ENCODE data around the gene MMP3.

DNA sequence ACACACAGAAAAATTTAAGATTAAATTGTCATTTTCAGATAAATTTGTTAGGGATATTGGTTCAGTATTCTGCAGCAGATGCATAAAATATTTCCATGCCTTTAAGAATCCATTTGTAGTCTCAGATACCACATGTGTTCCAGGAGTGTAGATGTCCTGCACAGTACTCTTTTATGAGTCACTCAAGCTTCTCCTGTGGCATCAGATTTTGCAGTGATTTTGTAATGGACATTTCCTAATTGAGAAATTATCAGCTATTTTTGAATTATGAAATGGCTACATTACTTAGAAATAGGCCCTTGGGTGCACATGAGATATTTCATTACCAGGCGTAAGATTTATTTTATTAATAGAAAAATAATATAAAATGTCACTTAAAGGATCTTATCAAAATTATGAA is 18.9 kb downstream of the MMP3 start:
- TF ChIP-seq, protein P1, sequence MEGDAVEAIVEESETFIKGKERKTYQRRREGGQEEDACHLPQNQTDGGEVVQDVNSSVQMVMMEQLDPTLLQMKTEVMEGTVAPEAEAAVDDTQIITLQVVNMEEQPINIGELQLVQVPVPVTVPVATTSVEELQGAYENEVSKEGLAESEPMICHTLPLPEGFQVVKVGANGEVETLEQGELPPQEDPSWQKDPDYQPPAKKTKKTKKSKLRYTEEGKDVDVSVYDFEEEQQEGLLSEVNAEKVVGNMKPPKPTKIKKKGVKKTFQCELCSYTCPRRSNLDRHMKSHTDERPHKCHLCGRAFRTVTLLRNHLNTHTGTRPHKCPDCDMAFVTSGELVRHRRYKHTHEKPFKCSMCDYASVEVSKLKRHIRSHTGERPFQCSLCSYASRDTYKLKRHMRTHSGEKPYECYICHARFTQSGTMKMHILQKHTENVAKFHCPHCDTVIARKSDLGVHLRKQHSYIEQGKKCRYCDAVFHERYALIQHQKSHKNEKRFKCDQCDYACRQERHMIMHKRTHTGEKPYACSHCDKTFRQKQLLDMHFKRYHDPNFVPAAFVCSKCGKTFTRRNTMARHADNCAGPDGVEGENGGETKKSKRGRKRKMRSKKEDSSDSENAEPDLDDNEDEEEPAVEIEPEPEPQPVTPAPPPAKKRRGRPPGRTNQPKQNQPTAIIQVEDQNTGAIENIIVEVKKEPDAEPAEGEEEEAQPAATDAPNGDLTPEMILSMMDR (IDR thresholded peaks at IDR 0.05) = no peak
- TF ChIP-seq POLR2A (IDR thresholded peaks at IDR 0.05) = no peak
